ENCODE measurements around the gene TSC1. TPM values are rescaled to one million over a fixed set of nuclear protein-coding genes. Genes with fewer than 3 reads are reported as not detected.
A peak's percentile ranks its signal among the peaks of the same experiment; 100 is the strongest.

TSC1 gene
- total RNA-seq, 3 donors from 2014 or later, result 34.6 to 53.4 (median 52.3) TPM

GRCh38 chr9:132885720-132886333 lies 58.6 kb downstream of the TSC1 start:
- Histone ChIP-seq H3K4me1 (ENCODE audit: low read depth) (no peaks in the 10 kb centered on the region), H3K9me3 (no peaks in the 10 kb centered on the region), H3K4me3 (no peak overlapping the region), H3K36me3 (ENCODE audit: low read depth) (no peaks in the 10 kb centered on the region)
- TF ChIP-seq CTCF (IDR thresholded peaks at IDR 0.05), result no peak
- no peak for DNase-seq
- intact Hi-C loops (cut with DNase I, micrococcal nuclease), result no loop called here
- peak; percentile 51 for ATAC-seq

- no peak overlapping the region for H3K4me3 ChIP-seq
- H3K9me3 ChIP-seq, result no peaks in the 10 kb centered on the region
- no peak for TF ChIP-seq CTCF (IDR thresholded peaks at IDR 0.05)
- H3K36me3 ChIP-seq (ENCODE audit: low read depth), result no peaks in the 10 kb centered on the region
- intact Hi-C loops (cut with DNase I, micrococcal nuclease), result no loop called here
- DNase-seq (no peak), ATAC-seq (no peak)
- H3K4me1 ChIP-seq (ENCODE audit: low read depth), result peaks cover 5% of the 10 kb centered on the region
Observed at GRCh38 chr9:132883349-132884294, 60.8 kb downstream of the TSC1 start.

- TF ChIP-seq CTCF (IDR thresholded peaks at IDR 0.05), result no peak
- ATAC-seq, result no peak
- Histone ChIP-seq H3K9me3 (no peaks in the 10 kb centered on the region), H3K4me3 (no peak overlapping the region), H3K4me1 (ENCODE audit: low read depth) (peaks cover 5% of the 10 kb centered on the region), H3K36me3 (ENCODE audit: low read depth) (no peaks in the 10 kb centered on the region)
- intact Hi-C loops (cut with DNase I, micrococcal nuclease), result no loop called here
- DNase-seq, result no peak
Observed at GRCh38 chr9:132882616-132883015, 61.8 kb downstream of the TSC1 start.

GRCh38 chr9:132881826-132882225 lies 62.6 kb downstream of the TSC1 start:
- H3K9me3 ChIP-seq, result no peaks in the 10 kb centered on the region
- H3K4me1 ChIP-seq (ENCODE audit: low read depth), result peaks cover 5% of the 10 kb centered on the region
- H3K36me3 ChIP-seq (ENCODE audit: low read depth), result no peaks in the 10 kb centered on the region
- no peak for TF ChIP-seq CTCF (IDR thresholded peaks at IDR 0.05)
- ATAC-seq, result no peak
- no peak for DNase-seq
- H3K4me3 ChIP-seq, result no peak overlapping the region
- intact Hi-C loops (cut with DNase I, micrococcal nuclease), result no loop called here

DNA sequence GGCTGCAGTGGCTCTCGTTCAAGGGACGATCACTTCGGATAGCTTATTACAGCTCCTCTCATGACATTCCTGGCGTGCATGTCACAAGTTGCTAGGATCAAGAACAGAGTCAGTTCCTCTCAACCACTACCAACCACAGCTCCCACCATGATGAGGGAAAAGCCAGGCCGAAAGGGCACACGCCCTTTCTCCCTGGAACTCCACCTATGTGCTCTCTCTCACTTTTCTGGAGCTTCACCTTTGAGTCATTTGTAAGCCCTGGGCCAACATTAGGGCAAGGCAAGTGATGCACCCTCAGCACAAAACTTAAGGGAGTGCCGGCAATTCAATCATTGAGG lies 64.1 kb downstream of the TSC1 start:
- DNase-seq (no peak), ATAC-seq (no peak)
- Histone ChIP-seq H3K9me3 (no peaks in the 10 kb centered on the region), H3K36me3 (ENCODE audit: low read depth) (no peaks in the 10 kb centered on the region), H3K4me1 (ENCODE audit: low read depth) (peaks cover 5% of the 10 kb centered on the region), H3K4me3 (no peak overlapping the region)
- TF ChIP-seq CTCF (IDR thresholded peaks at IDR 0.05), result no peak
- intact Hi-C loops (cut with DNase I, micrococcal nuclease), result no loop called here

Measured in mucosa of descending colon (tissue), 3 donors.